Breast epithelium (tissue), 4 donors: ENCODE results near the gene SLC22A23. TPM values are rescaled to one million over a fixed set of nuclear protein-coding genes. Genes with fewer than 3 reads are reported as not detected.
"Not testable (repeated sequence)": the region's sequence is repeated elsewhere in the genome, so short reads cannot be mapped to it uniquely, and the experiment has no call there.

Experiments
- DNase-seq, 2 donors: peaks; one replicate each; pipeline ENCODE4 v3.0.0-alpha.2; 2019; ENCODE audit warnings: low spot score in 2 of 2
- H3K27ac ChIP-seq, 2 donors: fragments of 200-600 bp; sonication (generic) in 1 of 2; one replicate each; pipeline ENCODE4 v1.5.1; 2016 to 2019; ENCODE audit warnings: mild to moderate bottlenecking in 1 of 2
- H3K27me3 ChIP-seq, 2 donors: fragments of 200-600 bp; sonication (generic) in 1 of 2; one replicate each; pipeline versions ENCODE4 v1.5.1 to v1.6.0; 2017 to 2019; ENCODE audit warnings: control low read depth in 1 of 2, mild to moderate bottlenecking in 1 of 2
- H3K36me3 ChIP-seq: fragments of 200-600 bp; one replicate; pipeline ENCODE4 v1.5.1; 2019
- H3K4me1 ChIP-seq, 2 donors: fragments of 200-600 bp; sonication (generic); one replicate each; pipeline ENCODE4 v1.5.1; 2016 to 2019; ENCODE audit warnings: control low read depth in 1 of 2
- H3K4me3 ChIP-seq, 3 donors: fragments of 200-600 bp; sonication (generic); 1 replicate in 2 of 3; 2 replicates in 1 of 3; pipeline ENCODE4 v1.5.1; 2016 to 2019; ENCODE audit warnings: mild to moderate bottlenecking in 3 of 3, moderate library complexity in 2 of 3
- H3K9me3 ChIP-seq, 2 donors: fragments of 200-600 bp; sonication (generic) in 1 of 2; one replicate each; pipeline ENCODE4 v1.5.1; 2016 to 2019; ENCODE audit warnings: control low read depth in 1 of 2
- CTCF ChIP-seq, 3 donors: fragments of 450-650 bp; IDR thresholded peaks; one replicate each; pipeline ENCODE4 v1.5.1; 2016 to 2017; ENCODE audit warnings: antibody characterized with exemption in 3 of 3, mild to moderate bottlenecking in 3 of 3, moderate library complexity in 3 of 3
- POLR2A ChIP-seq: fragments of 450-650 bp; IDR thresholded peaks from one replicate; pipeline ENCODE4 v1.6.1; 2016; ENCODE audit warnings: antibody characterized with exemption, mild to moderate bottlenecking, moderate library complexity
- POLR2AphosphoS5 ChIP-seq, 3 donors: sonication (generic); formaldehyde crosslinking; IDR thresholded peaks; one replicate each; pipeline ENCODE4 v1.6.1; 2017; ENCODE audit warnings: antibody characterized with exemption in 3 of 3
- intact Hi-C: fragments of 100-400 bp; cut with DNase I; formaldehyde crosslinking; loops from one replicate; pipeline ENCODE4 v1.15.1; 2023; ENCODE audit warnings: low total_unique reads
- total RNA-seq, 3 donors: library from RNA; depleted of rRNA; stranded (reverse); fragments of >200 nt; gene quantifications; one replicate each; pipeline ENCODE4 v1.1.0, GENCODE V29; 2016

The SLC22A23 gene
- total RNA-seq, 3 donors from 2014 or later = 10.9 to 26.3 (median 22.9) TPM

- Histone ChIP-seq H3K4me1 (peaks cover 8 to 17% of the 10 kb centered on the region in 2 donors), H3K4me3 (no peak overlapping the region), H3K36me3 (no peaks in the 10 kb centered on the region), H3K27ac (peak overlapping the region; percentile 36 to 95), H3K9me3 (no peaks in the 10 kb centered on the region), H3K27me3 (no peaks in the 10 kb centered on the region)
- intact Hi-C loops = no loop called here
- no peak for DNase-seq
- TF ChIP-seq POLR2AphosphoS5 (IDR thresholded peaks at IDR 0.05) = no peak
- TF ChIP-seq POLR2A = no peak
- TF ChIP-seq CTCF (IDR thresholded peaks at IDR 0.05) = no peak
Measured at GRCh38 chr6:3388786-3389185, 68.1 kb downstream of the SLC22A23 start.

GRCh38 chr6:3386374-3386857, 70.4 kb downstream of the SLC22A23 start:
- Histone ChIP-seq H3K27me3 (no peaks in the 10 kb centered on the region), H3K27ac (peak overlapping the region; percentile 91 to 95), H3K4me1 (peaks cover 8 to 17% of the 10 kb centered on the region in 2 donors), H3K36me3 (no peaks in the 10 kb centered on the region), H3K4me3 (peak overlapping the region in 1 of 3 donors; percentile 34), H3K9me3 (no peaks in the 10 kb centered on the region)
- peak in 1 of 2 donors; percentile 86 for DNase-seq
- no peak for TF ChIP-seq POLR2AphosphoS5 (IDR thresholded peaks at IDR 0.05)
- no peak for TF ChIP-seq CTCF (IDR thresholded peaks at IDR 0.05)
- no peak for TF ChIP-seq POLR2A
- intact Hi-C loops = no loop called here

GRCh38 chr6:3385660-3386151, 71.1 kb downstream of the SLC22A23 start:
- intact Hi-C loops = no loop called here
- H3K27ac ChIP-seq = peak overlapping the region; percentile 91 to 95
- H3K4me3 ChIP-seq = peak overlapping the region in 1 of 3 donors; percentile 34
- DNase-seq = peak in 1 of 2 donors; percentile 93
- H3K27me3 ChIP-seq = no peaks in the 10 kb centered on the region
- H3K9me3 ChIP-seq = no peaks in the 10 kb centered on the region
- peaks cover 8 to 21% of the 10 kb centered on the region in 2 donors for H3K4me1 ChIP-seq
- TF ChIP-seq POLR2A (no peak), POLR2AphosphoS5 (IDR thresholded peaks at IDR 0.05) (peak in 1 of 3 donors; percentile 44)
- H3K36me3 ChIP-seq = no peaks in the 10 kb centered on the region

GRCh38 chr6:3385181-3385580, 71.7 kb downstream of the SLC22A23 start:
- H3K9me3 ChIP-seq, H3K4me3 ChIP-seq, DNase-seq, intact Hi-C loops, H3K27me3 ChIP-seq, H3K36me3 ChIP-seq: not testable (repeated sequence)
- H3K27ac ChIP-seq = peak overlapping the region; percentile 91 to 95
- peaks cover 5 to 16% of the 10 kb centered on the region in 2 donors for H3K4me1 ChIP-seq

- Histone ChIP-seq H3K4me1 (peaks cover 4 to 14% of the 10 kb centered on the region in 2 donors), H3K9me3 (no peaks in the 10 kb centered on the region), H3K27me3 (no peaks in the 10 kb centered on the region), H3K4me3 (no peak overlapping the region), H3K27ac (peak overlapping the region; percentile 91 to 95), H3K36me3 (no peaks in the 10 kb centered on the region)
- TF ChIP-seq CTCF (IDR thresholded peaks at IDR 0.05) (no peak), POLR2A (no peak), POLR2AphosphoS5 (IDR thresholded peaks at IDR 0.05) (no peak)
- DNase-seq = no peak
- intact Hi-C loops = no loop called here
Measured at GRCh38 chr6:3384241-3385143, 72.4 kb downstream of the SLC22A23 start.

- TF ChIP-seq POLR2A = no peak
- TF ChIP-seq POLR2AphosphoS5 (IDR thresholded peaks at IDR 0.05) = no peak
- H3K27ac ChIP-seq = peak overlapping the region in 1 of 2 donors; percentile 95
- no peak overlapping the region for H3K4me3 ChIP-seq
- H3K27me3 ChIP-seq = no peaks in the 10 kb centered on the region
- H3K36me3 ChIP-seq = no peaks in the 10 kb centered on the region
- no peak for DNase-seq
- H3K9me3 ChIP-seq = no peaks in the 10 kb centered on the region
- intact Hi-C loops = no loop called here
- peaks cover 4 to 14% of the 10 kb centered on the region in 2 donors for H3K4me1 ChIP-seq
Measured at GRCh38 chr6:3383525-3383924, 73.3 kb downstream of the SLC22A23 start.
